K562 (cell line): ENCODE results near the gene ST7.

ENCODE experiments used
- BACH1 ChIP-seq: fragments of 200-800 bp; sonication (Bioruptor generic); IDR thresholded peaks from 2 replicates; pipeline ENCODE4 v1.6.1; 2016; ENCODE audit warnings: missing genetic modification characterization, missing compliant biosample characterization
- ELF4 ChIP-seq: fragments of 450-650 bp; formaldehyde crosslinking; IDR thresholded peaks from 2 replicates; pipeline ENCODE4 v1.4.0; 2022; ENCODE audit warnings: missing genetic modification characterization
- ESRRA ChIP-seq: fragments of 450-650 bp; IDR thresholded peaks from 2 replicates; pipeline ENCODE4 v1.6.1; 2014; ENCODE audit warnings: low read depth, mild to moderate bottlenecking, moderate library complexity, borderline replicate concordance
- EZH2 ChIP-seq: IDR thresholded peaks from 2 replicates; pipeline ENCODE4 v1.6.1; 2012; ENCODE audit warnings: low read depth, mild to moderate bottlenecking, inconsistent platforms, low read length, borderline replicate concordance
- HNRNPH1 ChIP-seq: fragments of 200-400 bp; formaldehyde crosslinking; optimal IDR thresholded peaks from 2 replicates; pipeline ENCODE3; 2017; ENCODE audit warnings: low read depth, mild to moderate bottlenecking, low read length, moderate library complexity
- HNRNPUL1 ChIP-seq: fragments of 200-400 bp; formaldehyde crosslinking; IDR thresholded peaks from 2 replicates; pipeline ENCODE4 v1.6.1; 2017; ENCODE audit warnings: low read length
- HOXB6 ChIP-seq: fragments of 250-450 bp; sonication (Bioruptor Pico); IDR thresholded peaks from 2 replicates; pipeline ENCODE4 v1.5.1; 2022; ENCODE audit warnings: mild to moderate bottlenecking, borderline replicate concordance
- JUN ChIP-seq, 2 experiments: sonication (generic) in 1 of 2; formaldehyde crosslinking in 1 of 2; IDR thresholded peaks; 2 replicates each; pipeline versions ENCODE4 v1.6.1 to v1.8.0; 2012 to 2022; ENCODE audit warnings: borderline replicate concordance in 2 of 2, mild to moderate bottlenecking in 2 of 2, improper control_type of control experiment in 1 of 2, low read depth in 1 of 2, low read length in 1 of 2, missing genetic modification reagents in 1 of 2
- WHSC1 ChIP-seq: IDR thresholded peaks from one replicate; pipeline ENCODE4 v1.6.1; 2012; ENCODE audit warnings: low read length, control low read depth, inconsistent platforms
- ZNF12 ChIP-seq: sonication (generic); formaldehyde crosslinking; IDR thresholded peaks from 2 replicates; pipeline ENCODE4 v1.4.0; 2020; ENCODE audit warnings: mild to moderate bottlenecking, missing genetic modification reagents
- ZNF239 ChIP-seq: fragments of 250-450 bp; sonication (Bioruptor Pico); IDR thresholded peaks from 2 replicates; pipeline ENCODE4 v1.4.0; 2020; ENCODE audit warnings: mild to moderate bottlenecking
- TF ChIP-seq, protein P1 (sequence below): sonication (generic); formaldehyde crosslinking; IDR thresholded peaks from 2 replicates; pipeline ENCODE4 v1.5.0; 2020; ENCODE audit warnings: missing genetic modification reagents
- TF ChIP-seq, protein P2 (sequence below), 3 experiments: IDR thresholded peaks in 2 of 3; conservative IDR thresholded peaks in 1 of 3; 2 replicates each; pipeline ENCODE4 v1.5.1; 2011 to 2012; ENCODE audit warnings: low read length in 3 of 3, mild to moderate bottlenecking in 3 of 3, control low read depth in 2 of 3, improper control_type of control experiment in 1 of 3, inconsistent platforms in 1 of 3, low read depth in 1 of 3, mixed read lengths in 1 of 3, moderate library complexity in 1 of 3; ENCODE audit not compliant: insufficient read depth in 2 of 3
- TF ChIP-seq, protein P3 (sequence below): fragments of 450-650 bp; IDR thresholded peaks from one replicate; pipeline ENCODE4 v1.6.1; 2018; ENCODE audit warnings: mild to moderate bottlenecking, moderate library complexity; ENCODE audit not compliant: partially characterized antibody

DNA sequence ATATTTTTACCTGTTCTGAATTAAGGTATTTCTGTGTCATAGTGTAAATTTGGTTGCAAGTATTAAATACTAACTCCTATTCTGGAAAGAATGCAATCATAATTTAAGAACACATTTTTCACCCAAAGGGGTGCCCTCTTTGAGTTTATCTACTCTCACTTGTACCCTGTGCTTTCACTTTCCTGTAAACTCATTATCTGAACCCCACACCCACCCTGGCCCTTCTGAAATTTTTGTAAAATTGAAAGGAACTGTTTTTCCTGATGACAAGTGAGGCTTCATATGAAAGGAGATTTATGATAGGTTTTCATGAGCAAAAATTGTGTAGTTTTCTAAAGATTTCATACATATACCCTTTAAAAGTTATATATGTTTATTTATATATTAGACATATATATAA is 235.1 kb downstream of the ST7 start:
- TF ChIP-seq, protein P1, sequence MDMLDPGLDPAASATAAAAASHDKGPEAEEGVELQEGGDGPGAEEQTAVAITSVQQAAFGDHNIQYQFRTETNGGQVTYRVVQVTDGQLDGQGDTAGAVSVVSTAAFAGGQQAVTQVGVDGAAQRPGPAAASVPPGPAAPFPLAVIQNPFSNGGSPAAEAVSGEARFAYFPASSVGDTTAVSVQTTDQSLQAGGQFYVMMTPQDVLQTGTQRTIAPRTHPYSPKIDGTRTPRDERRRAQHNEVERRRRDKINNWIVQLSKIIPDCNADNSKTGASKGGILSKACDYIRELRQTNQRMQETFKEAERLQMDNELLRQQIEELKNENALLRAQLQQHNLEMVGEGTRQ (CRISPR knock-in tag): no peak
- no peak for TF ChIP-seq HNRNPH1
- no peak for TF ChIP-seq BACH1 (tag)
- TF ChIP-seq WHSC1: no peak
- no peak for TF ChIP-seq ZNF12
- TF ChIP-seq, protein P2, sequence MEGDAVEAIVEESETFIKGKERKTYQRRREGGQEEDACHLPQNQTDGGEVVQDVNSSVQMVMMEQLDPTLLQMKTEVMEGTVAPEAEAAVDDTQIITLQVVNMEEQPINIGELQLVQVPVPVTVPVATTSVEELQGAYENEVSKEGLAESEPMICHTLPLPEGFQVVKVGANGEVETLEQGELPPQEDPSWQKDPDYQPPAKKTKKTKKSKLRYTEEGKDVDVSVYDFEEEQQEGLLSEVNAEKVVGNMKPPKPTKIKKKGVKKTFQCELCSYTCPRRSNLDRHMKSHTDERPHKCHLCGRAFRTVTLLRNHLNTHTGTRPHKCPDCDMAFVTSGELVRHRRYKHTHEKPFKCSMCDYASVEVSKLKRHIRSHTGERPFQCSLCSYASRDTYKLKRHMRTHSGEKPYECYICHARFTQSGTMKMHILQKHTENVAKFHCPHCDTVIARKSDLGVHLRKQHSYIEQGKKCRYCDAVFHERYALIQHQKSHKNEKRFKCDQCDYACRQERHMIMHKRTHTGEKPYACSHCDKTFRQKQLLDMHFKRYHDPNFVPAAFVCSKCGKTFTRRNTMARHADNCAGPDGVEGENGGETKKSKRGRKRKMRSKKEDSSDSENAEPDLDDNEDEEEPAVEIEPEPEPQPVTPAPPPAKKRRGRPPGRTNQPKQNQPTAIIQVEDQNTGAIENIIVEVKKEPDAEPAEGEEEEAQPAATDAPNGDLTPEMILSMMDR (IDR thresholded peaks at IDR 0.05 in 2 of 3, conservative IDR thresholded peaks at IDR 0.05 in 1 of 3; ENCODE audit: insufficient read depth in 2 of 3, low read depth in 1 of 3, low read length in 3 of 3): no peak
- TF ChIP-seq, protein P3, sequence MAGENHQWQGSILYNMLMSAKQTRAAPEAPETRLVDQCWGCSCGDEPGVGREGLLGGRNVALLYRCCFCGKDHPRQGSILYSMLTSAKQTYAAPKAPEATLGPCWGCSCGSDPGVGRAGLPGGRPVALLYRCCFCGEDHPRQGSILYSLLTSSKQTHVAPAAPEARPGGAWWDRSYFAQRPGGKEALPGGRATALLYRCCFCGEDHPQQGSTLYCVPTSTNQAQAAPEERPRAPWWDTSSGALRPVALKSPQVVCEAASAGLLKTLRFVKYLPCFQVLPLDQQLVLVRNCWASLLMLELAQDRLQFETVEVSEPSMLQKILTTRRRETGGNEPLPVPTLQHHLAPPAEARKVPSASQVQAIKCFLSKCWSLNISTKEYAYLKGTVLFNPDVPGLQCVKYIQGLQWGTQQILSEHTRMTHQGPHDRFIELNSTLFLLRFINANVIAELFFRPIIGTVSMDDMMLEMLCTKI: no peak
- TF ChIP-seq EZH2: no peak
- TF ChIP-seq ZNF239 (CRISPR knock-in tag): no peak
- TF ChIP-seq HOXB6 (CRISPR knock-in tag): no peak
- no peak for TF ChIP-seq HNRNPUL1
- TF ChIP-seq ESRRA: no peak
- TF ChIP-seq JUN (IDR thresholded peaks at IDR 0.05; ENCODE audit: borderline replicate concordance, low read depth, low read length): no peak
- no peak for TF ChIP-seq JUN (CRISPR knock-in tag; IDR thresholded peaks at IDR 0.05; ENCODE audit: borderline replicate concordance)
- no peak for TF ChIP-seq ELF4 (CRISPR knock-in tag)
